Caco-2 (cell line): ENCODE measurements around the gene ITSN2. TPM values are rescaled to one million over a fixed set of nuclear protein-coding genes. Genes with fewer than 3 reads are reported as not detected.

Experiments
- BruUV-seq: library from RNA; stranded (reverse); fragments of 400-500 nt; replicated peaks from 2 replicates; lab custom pipeline; 2021; lab: Mats Ljungman, UMichigan
- CTCF ChIA-PET: fragments of 300-600 bp; sonication (Branson Sonifier 250); formaldehyde crosslinking; loops from one replicate; lab custom pipeline; 2022; ENCODE audit warnings: antibody characterized with exemption; lab: Charles Lee
- POLR2A ChIA-PET: fragments of 300-600 bp; sonication (Branson Sonifier 250); formaldehyde crosslinking; loops from one replicate; lab custom pipeline; 2022; ENCODE audit warnings: antibody characterized with exemption; lab: Charles Lee
- DNase-seq, 2 experiments: peaks; one replicate each; pipeline versions ENCODE4 v3.0.0 to v3.0.0-alpha.2; 2020 to 2022
- H3K27me3 ChIP-seq: replicated peaks from 2 replicates; pipeline ENCODE4 v1.6.0; 2011; ENCODE audit warnings: low read length; ENCODE audit not compliant: control insufficient read depth, insufficient read depth
- H3K36me3 ChIP-seq: 2 replicates; pipeline ENCODE4 v1.5.1; 2011; ENCODE audit warnings: low read length; ENCODE audit not compliant: control insufficient read depth, insufficient read depth
- H3K4me1 ChIP-seq: fragments of 250-450 bp; sonication (Bioruptor Pico); 2 replicates; pipeline ENCODE4 v1.5.1; 2020; ENCODE audit warnings: mild to moderate bottlenecking
- H3K4me3 ChIP-seq: 2 replicates; pipeline ENCODE4 v1.5.1; 2011; ENCODE audit warnings: low read depth, mild to moderate bottlenecking, control low read depth, low read length
- H3K9me3 ChIP-seq: fragments of 250-450 bp; sonication (Bioruptor Pico); 2 replicates; pipeline ENCODE4 v1.5.1; 2020; ENCODE audit warnings: mild to moderate bottlenecking, moderate library complexity
- H3K27ac Mint-ChIP-seq: one replicate; pipeline ENCODE4 v1.8.0; 2022; ENCODE audit warnings: mixed read lengths; ENCODE audit not compliant: unreplicated experiment
- H3K27me3 Mint-ChIP-seq: one replicate; pipeline ENCODE4 v1.8.0; 2022; ENCODE audit warnings: mixed read lengths; ENCODE audit not compliant: insufficient read depth, unreplicated experiment
- H3K36me3 Mint-ChIP-seq: one replicate; pipeline ENCODE4 v1.8.0; 2022; ENCODE audit warnings: mild to moderate bottlenecking, mixed read lengths; ENCODE audit not compliant: insufficient read depth, unreplicated experiment
- H3K4me1 Mint-ChIP-seq: one replicate; pipeline ENCODE4 v1.8.0; 2022; ENCODE audit warnings: low read depth, mixed read lengths; ENCODE audit not compliant: unreplicated experiment
- H3K4me3 Mint-ChIP-seq: one replicate; pipeline ENCODE4 v1.8.0; 2022; ENCODE audit warnings: mild to moderate bottlenecking, moderate library complexity, mixed read lengths; ENCODE audit not compliant: unreplicated experiment
- H3K9me3 Mint-ChIP-seq: one replicate; pipeline ENCODE4 v1.8.0; 2022; ENCODE audit warnings: mixed read lengths; ENCODE audit not compliant: unreplicated experiment
- intact Hi-C: fragments of 100-400 bp; cut with micrococcal nuclease; formaldehyde crosslinking; loops from one replicate; pipeline ENCODE4 v1.10.0; 2022; ENCODE audit not compliant: unreplicated experiment
- total RNA-seq: library from RNA; stranded (reverse); gene quantifications from 2 replicates; pipeline ENCODE4 v1.2.3, GENCODE V29; 2022
- TF ChIP-seq, protein P1 (sequence below), 2 experiments: fragments of 200-600 bp in 1 of 2; IDR thresholded peaks; 1 replicate in 1 of 2; 2 replicates in 1 of 2; pipeline versions ENCODE4 v1.5.1 to v1.8.0; 2011 to 2022; ENCODE audit warnings: antibody characterized with exemption in 1 of 2, control low read depth in 1 of 2, inconsistent platforms in 1 of 2, low read depth in 1 of 2, low read length in 1 of 2, mild to moderate bottlenecking in 1 of 2, moderate library complexity in 1 of 2; ENCODE audit not compliant: insufficient read depth in 1 of 2, severe bottlenecking in 1 of 2, unreplicated experiment in 1 of 2

The ITSN2 gene
- total RNA-seq, 1 experiment from 2014 or later = 49.4 TPM

- H3K4me1 Mint-ChIP-seq = peaks cover 7% of the 10 kb centered on the region
- H3K36me3 Mint-ChIP-seq = no peaks in the 10 kb centered on the region
- H3K27ac Mint-ChIP-seq = no peak overlapping the region
- Histone ChIP-seq H3K9me3 (no peaks in the 10 kb centered on the region), H3K4me1 (peaks cover 13% of the 10 kb centered on the region), H3K4me3 (no peak overlapping the region), H3K27me3 (no peaks in the 10 kb centered on the region), H3K36me3 (no peaks in the 10 kb centered on the region)
- no peak overlapping the region for H3K4me3 Mint-ChIP-seq
- ChIA-PET CTCF (no interaction called here), POLR2A (no interaction called here)
- TF ChIP-seq, protein P1, sequence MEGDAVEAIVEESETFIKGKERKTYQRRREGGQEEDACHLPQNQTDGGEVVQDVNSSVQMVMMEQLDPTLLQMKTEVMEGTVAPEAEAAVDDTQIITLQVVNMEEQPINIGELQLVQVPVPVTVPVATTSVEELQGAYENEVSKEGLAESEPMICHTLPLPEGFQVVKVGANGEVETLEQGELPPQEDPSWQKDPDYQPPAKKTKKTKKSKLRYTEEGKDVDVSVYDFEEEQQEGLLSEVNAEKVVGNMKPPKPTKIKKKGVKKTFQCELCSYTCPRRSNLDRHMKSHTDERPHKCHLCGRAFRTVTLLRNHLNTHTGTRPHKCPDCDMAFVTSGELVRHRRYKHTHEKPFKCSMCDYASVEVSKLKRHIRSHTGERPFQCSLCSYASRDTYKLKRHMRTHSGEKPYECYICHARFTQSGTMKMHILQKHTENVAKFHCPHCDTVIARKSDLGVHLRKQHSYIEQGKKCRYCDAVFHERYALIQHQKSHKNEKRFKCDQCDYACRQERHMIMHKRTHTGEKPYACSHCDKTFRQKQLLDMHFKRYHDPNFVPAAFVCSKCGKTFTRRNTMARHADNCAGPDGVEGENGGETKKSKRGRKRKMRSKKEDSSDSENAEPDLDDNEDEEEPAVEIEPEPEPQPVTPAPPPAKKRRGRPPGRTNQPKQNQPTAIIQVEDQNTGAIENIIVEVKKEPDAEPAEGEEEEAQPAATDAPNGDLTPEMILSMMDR (IDR thresholded peaks at IDR 0.05; ENCODE audit: insufficient read depth in 1 of 2, low read depth in 1 of 2, low read length in 1 of 2, severe bottlenecking in 1 of 2, unreplicated experiment in 1 of 2) = no peak
- no TSS peak for BruUV-seq
- intact Hi-C loops = no loop called here
- DNase-seq = no peak
- no peaks in the 10 kb centered on the region for H3K27me3 Mint-ChIP-seq
- H3K9me3 Mint-ChIP-seq = no peaks in the 10 kb centered on the region
These were observed 7.0 kb downstream of the ITSN2 start for GRCh38 chr2:24353364-24353763.

GRCh38 chr2:24352664-24353063 lies 7.7 kb downstream of the ITSN2 start:
- Histone ChIP-seq H3K9me3 (no peaks in the 10 kb centered on the region), H3K36me3 (no peaks in the 10 kb centered on the region), H3K4me3 (no peak overlapping the region), H3K27me3 (no peaks in the 10 kb centered on the region), H3K4me1 (0 out of 2 replicates have a peak, but pooled peaks cover 10% of the 10 kb centered on the region)
- H3K27me3 Mint-ChIP-seq = no peaks in the 10 kb centered on the region
- ChIA-PET CTCF (no interaction called here), POLR2A (no interaction called here)
- H3K36me3 Mint-ChIP-seq = no peaks in the 10 kb centered on the region
- no peak overlapping the region for H3K27ac Mint-ChIP-seq
- intact Hi-C loops = no loop called here
- no TSS peak for BruUV-seq
- H3K4me3 Mint-ChIP-seq = no peak overlapping the region
- TF ChIP-seq, protein P1 (IDR thresholded peaks at IDR 0.05; ENCODE audit: insufficient read depth in 1 of 2, low read depth in 1 of 2, low read length in 1 of 2, severe bottlenecking in 1 of 2, unreplicated experiment in 1 of 2) = no peak
- peaks cover 7% of the 10 kb centered on the region for H3K4me1 Mint-ChIP-seq
- no peaks in the 10 kb centered on the region for H3K9me3 Mint-ChIP-seq
- DNase-seq = no peak

- POLR2A ChIA-PET = no interaction called here
- TF ChIP-seq, protein P1 (IDR thresholded peaks at IDR 0.05; ENCODE audit: insufficient read depth in 1 of 2, low read depth in 1 of 2, low read length in 1 of 2, severe bottlenecking in 1 of 2, unreplicated experiment in 1 of 2) = peak; percentile 11 to 13
- H3K36me3 ChIP-seq = no peaks in the 10 kb centered on the region
- intact Hi-C loops = no loop called here
- H3K4me1 ChIP-seq = 0 out of 2 replicates have a peak, but pooled peaks cover 10% of the 10 kb centered on the region
- no peaks in the 10 kb centered on the region for H3K27me3 ChIP-seq
- H3K9me3 ChIP-seq = no peaks in the 10 kb centered on the region
- Mint-ChIP-seq H3K4me1 (peaks cover 7% of the 10 kb centered on the region), H3K36me3 (no peaks in the 10 kb centered on the region), H3K9me3 (no peaks in the 10 kb centered on the region), H3K27me3 (no peaks in the 10 kb centered on the region), H3K27ac (no peak overlapping the region), H3K4me3 (no peak overlapping the region)
- CTCF ChIA-PET = no interaction called here
- no TSS peak for BruUV-seq
- no peak overlapping the region for H3K4me3 ChIP-seq
- DNase-seq = no peak
These were observed 8.4 kb downstream of the ITSN2 start for GRCh38 chr2:24351981-24352380.
